ENCODE results near the gene PPP2R5B.

PPP2R5B gene

GRCh38 chr11:64914123-64914522, 10.4 kb upstream of the PPP2R5B start:
- no peak overlapping the region for H3K4me3 ChIP-seq (ENCODE audit: low read depth, low read length)
- TF ChIP-seq CTCF (conservative IDR thresholded peaks at IDR 0.05; ENCODE audit: low read depth, low read length): no peak
- DNase-seq (ENCODE audit: low read depth): no peak

GRCh38 chr11:64915376-64915887, 9.1 kb upstream of the PPP2R5B start:
- H3K4me3 ChIP-seq (ENCODE audit: low read depth, low read length): peak overlapping the region; percentile 76
- DNase-seq (ENCODE audit: low read depth): no peak
- TF ChIP-seq CTCF (conservative IDR thresholded peaks at IDR 0.05; ENCODE audit: low read depth, low read length): no peak

GRCh38 chr11:64916040-64916774, 8.3 kb upstream of the PPP2R5B start:
- DNase-seq (ENCODE audit: low read depth): peak; percentile 59
- H3K4me3 ChIP-seq (ENCODE audit: low read depth, low read length): peak overlapping the region; percentile 76
- TF ChIP-seq CTCF (conservative IDR thresholded peaks at IDR 0.05; ENCODE audit: low read depth, low read length): no peak

GRCh38 chr11:64916775-64917662, 7.5 kb upstream of the PPP2R5B start, which contains the start of gene ATG2A:
ATG2A (minus strand) TSS chr11:64917209; CDS start chr11:64917135, 74 bp downstream.
- peak; percentile 100 for DNase-seq (ENCODE audit: low read depth)
- peak within 1 kb of the TSS; percentile 76 for H3K4me3 ChIP-seq (ENCODE audit: low read depth, low read length)
- TF ChIP-seq CTCF (conservative IDR thresholded peaks at IDR 0.05; ENCODE audit: low read depth, low read length): no peak

- TF ChIP-seq CTCF (conservative IDR thresholded peaks at IDR 0.05; ENCODE audit: low read depth, low read length): no peak
- no peak for DNase-seq (ENCODE audit: low read depth)
Measured at GRCh38 chr11:64917663-64917995, 6.9 kb upstream of the PPP2R5B start.

GRCh38 chr11:64918017-64918416, 6.5 kb upstream of the PPP2R5B start:
- peak; percentile 48 for TF ChIP-seq CTCF (conservative IDR thresholded peaks at IDR 0.05; ENCODE audit: low read depth, low read length)
- peak overlapping the region; percentile 50 for H3K4me3 ChIP-seq (ENCODE audit: low read depth, low read length)
- DNase-seq (ENCODE audit: low read depth): peak; percentile 84

More at GRCh38 chr11:64917663-64917995, 6.9 kb upstream of the PPP2R5B start:
- peak overlapping the region; percentile 50 for H3K4me3 ChIP-seq (ENCODE audit: low read depth, low read length)

All from choroid plexus epithelial cell (primary cell).